HuH-7.5 (cell line): ENCODE results near the gene DLD.
"Not testable (repeated sequence)": the region's sequence is repeated elsewhere in the genome, so short reads cannot be mapped to it uniquely, and the experiment has no call there.

ENCODE experiments used
- DNase-seq: peaks from one replicate; pipeline ENCODE4 v3.0.0; 2011; ENCODE audit warnings: low spot score

Gene DLD

DNA sequence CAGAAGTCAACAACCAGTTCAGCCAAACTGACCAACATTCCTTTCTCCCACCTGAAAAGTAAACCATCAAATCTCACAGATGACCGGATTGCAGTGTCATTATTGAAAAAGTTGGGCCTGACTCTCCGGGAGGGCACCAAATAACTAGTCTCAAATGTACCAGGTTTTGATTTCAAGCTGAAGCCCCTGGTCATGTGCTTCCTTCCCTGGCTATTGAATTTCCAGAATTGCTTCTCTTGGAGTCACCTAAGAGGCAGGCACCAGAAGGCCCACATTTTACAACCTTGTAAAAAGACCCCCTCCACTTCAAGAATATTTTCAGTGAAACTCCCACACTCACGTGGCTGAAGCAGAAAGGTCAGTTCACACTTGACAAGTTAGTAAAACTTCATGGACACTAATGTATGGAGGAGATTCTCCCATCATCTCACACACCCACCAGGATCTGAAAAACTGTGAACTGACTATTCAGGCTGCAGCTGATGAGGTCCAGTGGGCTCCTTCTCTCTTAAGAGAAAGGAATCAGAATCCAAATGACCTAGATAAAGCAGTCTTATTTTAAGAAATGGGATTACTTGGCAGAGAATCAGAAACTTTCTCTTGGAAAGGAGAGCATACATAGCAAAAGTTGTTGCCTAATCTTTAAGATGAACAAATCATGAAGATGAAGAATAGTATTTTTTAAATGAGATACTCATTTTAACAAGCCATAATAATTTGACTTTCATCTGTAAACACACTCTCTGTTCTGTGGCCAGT lies 53.6 kb downstream of the DLD start:
- DNase-seq, result no peak

DNA sequence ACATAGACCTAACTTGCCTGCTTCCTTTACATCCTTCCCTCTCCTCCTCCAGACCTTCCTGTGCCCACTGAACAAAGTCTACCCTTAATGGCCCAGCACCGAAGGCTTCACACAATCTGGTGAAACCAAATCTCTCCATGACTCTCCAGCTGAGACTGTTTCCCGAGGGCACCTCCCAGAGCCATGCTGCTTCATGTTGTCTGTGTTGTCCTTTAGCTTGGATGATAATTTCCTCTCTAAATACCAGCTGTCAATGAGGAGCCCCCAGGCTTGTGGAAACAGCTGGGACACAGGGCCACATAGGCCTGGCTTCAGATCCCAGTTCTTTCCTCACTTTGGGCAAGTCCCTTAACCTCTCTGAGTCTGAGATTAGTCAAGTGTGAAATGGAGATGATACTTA lies 54.3 kb downstream of the DLD start:
- no peak for DNase-seq

DNA sequence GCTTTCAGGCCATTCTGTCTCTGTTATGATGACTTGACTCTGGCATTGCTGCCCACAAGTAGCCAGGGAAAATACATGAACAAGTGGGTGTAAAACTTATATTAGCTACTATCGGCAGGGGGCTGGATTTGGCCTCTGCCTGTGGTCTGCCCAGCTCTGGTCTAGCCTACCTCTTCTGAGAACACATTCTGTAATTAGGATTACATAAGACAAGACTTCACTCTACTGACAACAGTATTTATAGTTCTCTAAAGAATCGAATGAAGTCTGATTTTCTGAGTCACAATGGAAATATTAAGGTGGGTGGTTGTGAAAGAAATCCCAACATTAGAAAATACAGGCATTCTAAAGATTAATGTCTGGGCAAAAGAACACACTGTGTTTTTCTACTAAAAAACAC lies 55.5 kb downstream of the DLD start:
- no peak for DNase-seq

DNA sequence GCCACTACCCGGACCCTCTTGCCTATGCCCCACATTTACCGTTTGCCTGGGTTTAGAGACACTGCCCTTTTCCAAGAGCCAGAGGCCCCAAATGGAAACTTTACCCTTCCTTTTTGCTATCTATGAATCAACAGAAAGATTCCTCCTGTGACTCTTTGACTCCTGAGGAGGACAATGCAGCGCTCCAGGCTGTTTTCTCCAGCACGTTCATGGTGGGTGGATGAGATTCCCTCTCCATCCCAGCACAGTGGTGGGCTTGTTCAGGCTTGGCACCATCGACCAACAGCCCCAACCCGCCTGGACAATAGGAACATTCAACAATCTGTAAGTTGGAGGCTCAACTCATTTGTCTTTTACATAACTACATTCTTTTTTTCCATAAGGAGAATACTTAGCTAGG lies 55.9 kb downstream of the DLD start:
- DNase-seq, result no peak

DNA sequence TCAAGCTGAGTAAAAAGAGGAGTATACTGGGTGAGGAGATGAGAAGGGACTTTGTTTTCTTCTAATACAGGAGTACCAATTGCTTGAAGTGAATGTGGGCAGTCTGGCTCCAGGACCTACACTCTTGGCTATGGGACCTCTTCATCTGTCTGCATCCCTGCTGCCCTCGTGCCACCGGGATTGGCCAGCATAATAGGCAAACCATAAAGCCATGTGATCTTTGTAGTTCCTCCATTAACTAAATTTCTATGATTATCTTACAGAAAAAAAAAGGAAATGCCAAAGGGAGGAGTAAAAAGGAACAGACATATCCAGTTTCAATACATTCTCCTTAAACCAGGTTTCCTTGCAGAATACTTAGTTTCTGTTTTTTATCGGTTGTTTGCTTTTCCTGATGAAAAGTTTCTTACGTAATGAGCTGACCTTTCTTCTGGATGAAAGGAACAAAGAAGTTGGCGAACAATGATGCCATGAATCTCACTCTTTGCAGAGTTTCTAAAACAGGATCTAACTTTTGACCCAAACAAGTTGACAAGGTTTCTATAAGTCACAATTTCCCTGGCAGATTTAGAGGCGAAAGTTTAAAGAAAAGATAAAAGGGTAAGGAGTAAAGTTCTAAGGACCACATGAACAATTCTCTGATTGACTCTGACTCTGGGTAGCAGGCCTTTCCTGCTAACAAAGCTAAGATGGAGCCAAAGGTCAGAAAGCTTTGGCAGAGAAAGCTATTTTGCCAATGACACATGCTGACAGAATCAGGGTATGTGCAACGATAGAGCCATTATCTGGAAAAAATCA lies 57.9 kb downstream of the DLD start:
- DNase-seq, result no peak

DNA sequence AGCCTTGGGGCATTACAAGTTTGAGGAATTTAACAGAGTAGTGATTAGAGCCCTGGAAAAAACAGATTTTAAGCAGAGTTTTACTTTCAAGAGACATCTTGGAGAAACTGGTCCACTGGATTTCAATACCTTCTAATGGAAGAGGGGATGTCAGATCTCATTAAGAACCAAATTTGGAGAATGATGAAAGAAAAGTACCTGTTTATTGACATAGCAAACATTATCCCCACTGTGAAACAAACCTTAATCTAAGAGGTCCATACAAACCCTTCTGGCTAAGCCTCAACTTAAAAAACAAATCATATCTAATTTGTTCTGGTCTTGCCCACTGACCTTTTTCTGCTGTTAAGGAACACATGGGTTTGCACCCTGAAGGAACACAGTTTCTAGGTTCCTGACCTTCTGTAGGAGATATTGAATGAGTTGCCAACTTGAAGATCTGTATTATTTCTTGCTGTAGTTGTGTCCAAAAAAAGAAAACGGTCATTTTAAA lies 58.5 kb downstream of the DLD start:
- no peak for DNase-seq

DNA sequence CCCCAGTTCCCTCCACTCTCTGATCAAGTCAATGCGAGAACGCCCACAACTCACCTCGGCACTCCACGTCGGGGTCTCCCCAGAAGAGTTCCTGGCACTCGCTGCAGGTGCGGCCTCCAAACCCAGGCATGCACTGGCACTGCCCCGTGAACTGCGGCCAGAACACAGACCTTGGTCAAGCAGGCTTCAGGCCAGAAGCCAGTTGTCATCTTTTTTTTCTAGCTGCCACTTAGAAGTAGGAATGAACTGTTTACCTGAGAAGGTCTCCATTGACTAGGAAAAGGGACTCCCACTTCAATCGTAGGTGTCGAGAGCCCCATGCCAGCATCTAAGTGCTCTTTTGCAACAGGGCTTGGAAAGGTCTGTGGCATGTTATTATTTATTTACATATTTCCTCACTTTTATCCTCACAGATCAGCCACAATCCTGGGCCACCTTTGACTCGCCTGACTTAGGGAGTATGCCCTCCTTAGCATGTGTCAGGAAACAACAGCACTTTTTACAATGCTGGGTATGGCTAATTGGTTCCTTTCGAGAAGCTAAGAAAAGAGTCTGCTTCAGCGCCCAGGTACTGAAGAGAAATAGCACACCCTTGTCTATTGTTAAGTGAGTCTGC lies 60.3 kb downstream of the DLD start:
- no peak for DNase-seq

DNA sequence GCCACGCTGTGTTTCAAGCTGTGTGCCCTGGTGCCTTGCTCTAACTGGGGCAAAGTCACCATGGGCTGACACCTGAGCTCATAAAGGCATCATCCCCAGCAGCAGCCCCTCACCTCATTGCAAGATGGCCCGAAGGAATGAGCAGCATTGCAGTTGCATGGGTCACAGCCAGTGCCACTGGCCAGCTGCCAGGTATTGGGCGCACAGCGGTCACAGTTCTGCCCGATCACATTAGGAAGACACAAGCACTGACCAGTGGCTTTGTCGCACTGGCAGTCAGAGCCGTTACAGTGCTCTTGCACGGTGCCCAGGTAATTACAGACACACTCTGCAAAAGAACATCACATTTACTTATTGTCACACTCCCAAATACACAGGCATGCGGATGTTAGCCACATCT lies 60.9 kb downstream of the DLD start:
- no peak for DNase-seq

DNA sequence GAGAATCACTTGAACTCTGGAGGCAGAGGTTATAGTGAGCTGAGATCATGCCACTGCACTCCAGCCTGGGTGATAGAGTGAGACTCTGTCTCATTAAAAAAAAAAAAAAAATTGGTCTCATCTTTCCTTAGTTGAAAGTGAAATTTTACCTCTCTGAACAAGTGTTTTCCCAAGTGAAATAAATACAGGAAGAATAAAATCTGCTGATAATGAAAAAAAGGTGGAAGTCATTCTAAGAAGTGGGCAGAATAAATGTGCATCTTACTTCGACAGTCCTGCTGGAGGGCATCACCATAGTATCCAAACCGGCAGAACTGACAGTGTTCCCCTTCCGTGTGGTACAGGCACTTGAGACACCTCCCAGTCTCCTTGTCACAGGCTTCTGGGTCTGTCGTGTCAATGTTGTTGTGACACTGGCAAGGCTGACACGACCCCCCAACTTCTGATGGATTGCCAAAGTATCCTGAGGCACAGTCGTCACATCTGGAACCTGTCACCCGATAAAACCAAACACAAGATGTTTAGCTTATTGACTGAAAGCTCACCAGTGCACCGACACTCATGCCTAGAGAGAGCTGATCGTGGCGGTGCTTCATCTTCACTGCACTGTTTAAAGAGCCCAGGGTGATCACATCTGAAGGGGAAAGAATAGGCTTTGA lies 62.4 kb downstream of the DLD start:
- DNase-seq, result no peak

DNA sequence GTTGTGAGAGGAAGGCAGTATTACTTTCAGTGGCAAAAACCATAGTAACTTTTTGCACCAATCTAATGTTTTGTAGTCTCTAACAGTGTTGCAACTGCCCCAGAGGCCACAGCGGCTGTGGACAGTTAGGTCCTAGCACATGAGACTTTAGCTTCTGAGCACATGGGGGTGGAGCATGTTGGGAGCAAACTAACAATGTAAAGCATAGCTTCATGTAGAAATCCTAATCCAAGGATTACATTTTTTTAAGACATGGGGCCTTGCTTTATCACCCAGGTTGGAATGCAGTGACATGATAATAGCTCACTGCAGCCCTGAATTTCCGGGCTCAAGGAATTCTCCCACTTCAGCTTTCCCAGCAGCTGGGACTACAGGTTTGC lies 62.9 kb downstream of the DLD start:
- no peak for DNase-seq

DNA sequence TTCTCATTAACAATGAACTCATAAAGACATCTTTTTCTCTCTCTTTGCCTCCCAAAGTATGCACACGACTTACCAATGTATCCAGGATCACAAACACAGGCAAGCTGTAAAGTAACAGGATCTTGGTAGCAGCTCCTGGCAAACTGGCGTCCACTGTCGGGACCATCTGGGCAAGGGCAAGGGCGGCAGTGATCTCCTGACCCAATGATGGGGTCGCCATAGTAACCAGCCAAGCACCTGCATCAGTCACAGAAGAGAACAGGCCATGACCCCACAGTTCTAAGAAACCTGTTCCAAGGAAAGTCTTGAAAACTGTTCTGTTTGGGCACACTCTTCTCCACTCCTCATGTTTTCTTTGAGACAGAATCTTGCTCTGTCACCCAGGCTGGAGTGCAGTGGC lies 64.4 kb downstream of the DLD start:
- no peak for DNase-seq

DNA sequence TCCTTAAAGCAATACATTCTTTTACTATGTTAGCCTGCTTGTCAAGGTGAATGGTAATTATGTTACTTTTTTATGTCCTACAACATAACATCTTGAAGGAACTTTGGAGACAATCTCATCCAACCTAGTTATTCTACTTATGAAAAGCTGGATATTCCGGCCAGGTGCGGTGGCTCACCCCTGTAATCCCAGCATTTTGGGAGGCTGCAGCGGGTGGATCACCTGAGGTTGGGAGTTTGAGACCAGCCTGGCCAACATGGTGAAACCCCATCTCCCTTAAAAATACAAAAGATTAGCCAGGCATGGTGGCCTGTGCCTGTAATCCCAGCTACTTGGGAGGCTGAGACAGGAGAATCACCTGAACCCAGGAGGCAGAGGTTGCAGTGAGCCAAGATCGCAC lies 66.0 kb downstream of the DLD start:
- DNase-seq, result not testable (repeated sequence)

DNA sequence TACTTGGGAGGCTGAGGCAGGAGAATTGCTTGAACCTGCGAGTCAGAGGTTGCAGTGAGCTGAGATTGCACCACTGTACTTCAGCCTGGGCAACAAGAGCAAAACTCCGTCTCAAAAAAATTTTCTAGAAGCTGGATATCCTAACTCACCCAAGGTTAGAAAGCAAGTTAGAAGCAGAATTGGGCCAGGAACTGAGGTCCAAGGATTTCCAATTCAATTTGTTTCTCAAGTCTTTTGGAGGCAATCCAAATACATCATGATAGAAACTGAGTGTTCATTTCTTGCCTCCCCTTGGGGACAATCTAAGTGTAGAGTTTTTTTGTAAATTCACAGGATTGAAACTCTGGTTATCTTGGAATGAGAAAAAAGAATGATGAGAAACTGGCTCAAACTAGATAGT lies 66.5 kb downstream of the DLD start:
- DNase-seq, result no peak

DNA sequence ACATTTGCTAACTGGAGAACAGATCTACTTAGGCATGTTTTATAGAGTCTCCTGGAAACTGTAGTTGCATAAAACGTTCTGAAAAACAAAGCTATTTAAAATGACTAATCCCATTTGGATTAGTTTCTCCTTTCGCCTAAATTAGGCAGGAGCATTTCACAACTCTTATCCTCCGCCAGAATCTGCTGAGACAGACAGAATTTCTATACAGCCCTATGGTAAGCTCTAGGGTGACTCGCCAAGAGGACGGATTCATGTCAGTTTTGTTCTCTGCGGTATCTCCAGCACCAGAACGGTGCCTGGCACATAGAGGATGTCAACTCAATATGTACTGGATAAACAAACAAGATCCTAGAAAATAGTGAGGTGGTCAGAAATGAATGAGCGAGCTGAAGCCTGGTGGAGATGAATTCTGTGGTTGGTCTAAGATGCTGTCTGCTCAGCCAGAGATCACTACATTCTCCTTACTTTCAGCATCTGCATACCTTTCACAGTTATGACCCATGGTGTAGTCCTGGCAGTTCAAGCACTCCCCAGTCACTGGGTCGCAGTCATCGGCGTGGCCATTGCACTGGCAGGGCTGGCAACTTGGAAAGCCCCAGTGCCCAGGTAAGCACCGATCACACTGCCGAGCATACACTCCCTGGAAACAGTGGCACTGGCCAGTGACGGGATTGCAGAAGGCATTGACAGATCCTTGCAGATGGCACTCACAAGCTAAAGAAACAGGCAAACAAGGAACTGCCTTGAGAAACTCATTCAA lies 68.0 kb downstream of the DLD start:
- DNase-seq, result no peak

DNA sequence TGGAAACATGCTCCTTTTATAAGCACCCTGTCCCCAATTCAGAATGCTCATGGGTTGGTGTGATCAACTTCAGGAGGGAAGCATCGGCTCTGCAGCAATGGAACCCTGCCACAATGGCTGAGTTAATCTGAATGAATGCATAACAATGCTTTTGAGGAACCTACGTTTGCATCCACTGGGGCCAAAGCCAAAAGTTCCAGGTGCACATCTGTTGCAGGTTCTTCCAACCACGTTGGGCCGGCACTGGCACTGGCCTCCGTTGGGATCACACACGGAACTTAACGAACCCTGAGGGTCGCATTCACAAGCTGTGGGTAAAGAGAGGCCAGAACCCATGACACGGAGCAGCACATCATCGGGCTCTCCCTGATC lies 68.5 kb downstream of the DLD start:
- no peak for DNase-seq

DNA sequence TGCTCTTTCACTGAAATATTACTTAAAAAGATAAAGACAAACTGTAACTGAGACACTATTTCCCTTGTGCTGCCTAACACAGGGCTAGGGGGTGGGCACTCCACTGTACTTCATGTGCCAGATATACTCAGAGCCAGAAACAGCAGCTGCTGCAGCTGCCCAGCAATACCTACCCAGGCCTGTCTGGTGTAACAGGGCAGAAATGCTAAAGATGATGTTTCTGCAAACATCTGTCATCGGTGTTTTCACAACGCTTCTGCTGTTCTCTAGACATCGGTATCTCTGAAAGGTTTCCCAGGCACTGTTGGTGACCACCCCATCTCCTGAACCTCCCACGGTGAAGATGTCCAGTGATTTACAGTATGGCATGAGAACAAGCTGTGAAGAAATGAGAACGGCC lies 69.3 kb downstream of the DLD start:
- no peak for DNase-seq

DNA sequence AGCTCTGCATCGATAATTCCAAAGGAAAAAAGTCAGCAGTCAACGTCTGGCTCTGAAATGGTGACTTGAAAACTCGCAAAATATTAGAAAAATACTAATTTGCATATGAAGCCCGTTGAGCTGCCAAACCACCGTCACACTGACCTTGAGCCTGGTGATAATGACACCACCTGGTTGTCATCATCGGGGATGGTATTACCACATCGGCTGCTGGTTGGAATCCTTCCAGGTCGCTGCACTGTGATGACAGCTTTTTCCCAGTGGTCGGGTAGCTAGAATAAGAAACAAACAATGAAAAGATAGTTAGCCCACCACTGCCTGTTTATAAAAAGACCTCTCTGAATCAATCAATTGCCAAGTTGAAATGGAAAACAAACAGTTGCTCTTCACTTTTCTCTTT lies 70.4 kb downstream of the DLD start:
- no peak for DNase-seq

DNA sequence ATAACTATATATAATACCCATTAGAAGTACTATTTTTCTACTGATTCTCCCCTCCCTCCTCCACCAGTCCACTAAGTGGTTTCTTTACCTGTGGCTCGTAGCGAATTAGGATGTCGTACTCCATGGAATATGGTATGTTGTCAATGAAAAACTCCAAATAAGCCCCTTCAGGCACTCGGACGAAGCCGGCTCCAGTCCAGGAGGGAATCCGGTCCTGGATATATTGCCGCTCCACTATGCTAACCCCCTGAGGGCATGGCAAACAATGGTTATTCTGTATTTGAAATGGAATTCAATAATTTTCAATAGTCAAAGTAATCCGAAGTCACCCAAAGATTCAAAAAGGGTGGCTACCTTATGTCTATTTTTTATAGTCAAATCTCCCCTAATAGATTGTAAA lies 71.8 kb downstream of the DLD start:
- no peak for DNase-seq

DNA sequence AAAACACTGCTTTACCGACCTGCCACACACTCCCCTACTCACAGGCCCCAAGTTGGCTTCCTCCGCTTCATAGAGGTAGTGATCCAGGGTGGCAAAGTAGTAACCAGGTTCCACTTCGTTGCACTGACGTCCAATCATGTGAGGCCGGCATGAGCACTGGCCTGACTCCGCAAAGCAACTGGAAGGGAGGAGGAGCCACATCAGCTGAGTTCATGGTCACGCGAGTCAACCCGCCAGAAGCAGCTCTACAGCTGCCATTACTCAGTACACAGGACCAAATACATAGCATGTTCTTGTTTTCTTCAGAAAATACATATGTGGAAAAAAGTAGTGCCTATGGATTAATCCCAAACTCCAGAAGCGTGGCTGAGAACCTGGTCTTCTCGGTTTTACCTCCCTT lies 73.5 kb downstream of the DLD start:
- DNase-seq, result no peak

DNA sequence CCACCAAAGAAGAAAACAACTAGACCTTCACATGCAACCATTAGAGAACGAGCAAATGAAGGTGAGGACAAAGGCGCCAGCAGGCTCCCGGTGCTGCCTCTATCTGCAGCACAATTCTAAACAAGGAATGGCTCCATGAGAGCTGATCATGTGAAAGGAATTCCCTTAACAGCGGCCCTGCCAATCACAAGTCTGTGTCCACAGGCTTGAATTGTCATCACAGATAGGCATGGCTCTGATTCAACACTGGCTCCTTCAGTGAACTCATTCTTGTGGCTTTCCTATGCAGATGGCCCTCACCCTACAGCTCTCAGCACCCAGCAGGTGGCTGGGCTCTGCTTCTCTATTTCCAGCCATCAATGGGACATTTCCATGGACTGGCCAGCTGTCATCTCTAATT lies 75.7 kb downstream of the DLD start:
- no peak for DNase-seq

DNA sequence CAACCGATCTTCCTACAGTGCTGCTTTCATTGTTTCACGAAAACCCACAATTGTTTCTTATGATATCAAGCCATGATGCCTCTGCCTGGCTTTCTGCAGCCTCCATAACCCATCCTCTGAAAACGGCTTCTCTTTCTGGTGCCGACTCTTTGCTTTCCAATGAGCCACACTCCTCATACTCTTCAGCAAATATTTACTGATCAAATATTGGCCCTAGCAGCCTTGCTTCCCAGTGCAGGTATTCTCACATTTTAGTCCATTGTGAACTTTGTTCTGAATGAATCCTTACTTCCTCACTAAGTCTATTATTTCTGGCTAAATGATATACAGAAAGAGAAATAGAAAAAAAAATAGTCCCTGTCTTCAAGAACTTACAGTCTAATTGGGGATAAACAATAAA lies 76.4 kb downstream of the DLD start:
- no peak for DNase-seq

DNA sequence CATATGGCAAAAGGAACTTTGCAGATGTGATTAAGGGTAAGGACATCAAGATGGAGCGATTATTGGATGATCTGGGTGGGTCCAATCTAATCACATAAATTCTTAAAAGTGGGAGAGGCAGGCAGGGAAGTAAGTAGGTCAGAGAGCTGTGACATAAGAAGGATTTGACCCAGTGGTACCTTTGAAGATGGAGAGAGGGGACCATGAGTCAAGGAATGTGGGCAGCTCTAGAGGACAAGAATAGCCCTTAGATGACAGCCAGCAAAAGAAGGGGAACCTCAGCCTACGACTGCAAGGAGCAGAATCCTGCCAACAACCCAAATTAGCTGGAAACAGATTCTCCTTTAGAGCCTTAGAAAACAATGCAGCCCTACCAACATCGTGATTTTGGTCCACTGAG lies 77.5 kb downstream of the DLD start:
- DNase-seq, result no peak
